GM23248 (cell line): ENCODE measurements around the gene NALCN. TPM values are rescaled to one million over a fixed set of nuclear protein-coding genes. Genes with fewer than 3 reads are reported as not detected.
"Not testable (repeated sequence)": the region's sequence is repeated elsewhere in the genome, so short reads cannot be mapped to it uniquely, and the experiment has no call there.

ENCODE experiments used
- DNase-seq: peaks from one replicate; pipeline ENCODE4 v3.0.0-alpha.2; 2015
- H2AFZ ChIP-seq: fragments of 200-600 bp; sonication (generic); 2 replicates; pipeline ENCODE4 v1.6.1; 2016; ENCODE audit warnings: antibody characterized with exemption
- H3F3A ChIP-seq: fragments of 200-600 bp; sonication (generic); 2 replicates; pipeline ENCODE4 v1.6.1; 2016; ENCODE audit warnings: mild to moderate bottlenecking, antibody characterized with exemption, mixed run types; ENCODE audit not compliant: insufficient read depth
- H3K27ac ChIP-seq: fragments of 200-600 bp; sonication (generic); 2 replicates; pipeline ENCODE4 v1.5.1; 2016; ENCODE audit warnings: mild to moderate bottlenecking
- H3K27me3 ChIP-seq: fragments of 200-600 bp; sonication (generic); replicated peaks from 2 replicates; pipeline ENCODE4 v1.6.1; 2016; ENCODE audit warnings: mild to moderate bottlenecking; ENCODE audit not compliant: insufficient read depth
- H3K36me3 ChIP-seq: fragments of 200-600 bp; sonication (generic); 2 replicates; pipeline ENCODE4 v1.6.1; 2016; ENCODE audit warnings: low read depth, mild to moderate bottlenecking
- H3K4me1 ChIP-seq: fragments of 200-600 bp; sonication (generic); 2 replicates; pipeline ENCODE4 v1.6.1; 2016; ENCODE audit warnings: mild to moderate bottlenecking; ENCODE audit not compliant: insufficient read depth
- H3K4me2 ChIP-seq: fragments of 200-600 bp; sonication (generic); one replicate; pipeline ENCODE4 v1.6.1; 2016; ENCODE audit warnings: mild to moderate bottlenecking; ENCODE audit not compliant: unreplicated experiment
- H3K4me3 ChIP-seq: fragments of 200-600 bp; sonication (generic); 2 replicates; pipeline ENCODE4 v1.5.1; 2016; ENCODE audit warnings: mild to moderate bottlenecking
- H3K79me2 ChIP-seq: fragments of 200-600 bp; sonication (generic); 2 replicates; pipeline ENCODE4 v1.6.1; 2016; ENCODE audit warnings: mild to moderate bottlenecking; ENCODE audit not compliant: insufficient read depth
- H3K9ac ChIP-seq: fragments of 200-600 bp; sonication (generic); 2 replicates; pipeline ENCODE4 v1.6.1; 2016; ENCODE audit warnings: mild to moderate bottlenecking
- H3K9me2 ChIP-seq: fragments of 200-600 bp; sonication (generic); 2 replicates; pipeline ENCODE4 v1.6.1; 2016; ENCODE audit warnings: mixed run types, mild to moderate bottlenecking, moderate library complexity; ENCODE audit not compliant: insufficient read depth
- H3K9me3 ChIP-seq: fragments of 200-600 bp; sonication (generic); one replicate; pipeline ENCODE4 v1.6.1; 2017; ENCODE audit warnings: low read depth
- H4K20me1 ChIP-seq: fragments of 200-600 bp; sonication (generic); 2 replicates; pipeline ENCODE4 v1.6.0; 2016; ENCODE audit not compliant: insufficient read depth
- EZH2 ChIP-seq: fragments of 200-600 bp; sonication (generic); IDR thresholded peaks from 2 replicates; pipeline ENCODE4 v1.6.1; 2018; ENCODE audit warnings: antibody characterized with exemption, mild to moderate bottlenecking; ENCODE audit not compliant: insufficient read depth, poor library complexity, severe bottlenecking
- EZH2phosphoT487 ChIP-seq: fragments of 200-600 bp; sonication (generic); IDR thresholded peaks from 2 replicates; pipeline ENCODE4 v1.6.1; 2018; ENCODE audit warnings: antibody characterized with exemption, moderate library complexity, mild to moderate bottlenecking, low read depth; ENCODE audit not compliant: insufficient read depth
- WGBS, 2 experiments: methylation state at CpG; one replicate each; pipeline ENCODE4 v1.1.6; 2015 to 2017; ENCODE audit warnings: low lambda C conversion rate in 2 of 2, low coverage in 1 of 2; ENCODE audit errors: missing lambda C conversion rate in 2 of 2; 5-methylcytosine and 5-hydroxymethylcytosine counted together
- in situ Hi-C: fragments of 300-500 bp; cut with MboI; formaldehyde crosslinking; loops from 2 replicates; pipeline ENCODE4 v1.15.0; 2020
- polyA plus RNA-seq: library from polyadenylated mRNA; unstranded; fragments of >200 nt; fragmentation: Nextera tagmentation; extraction: Ambion mirVana; gene quantifications from 2 replicates; pipeline ENCODE4 v1.2.1, GENCODE V29; 2016
- total RNA-seq: library from RNA; depleted of rRNA; stranded (reverse); fragments of >200 nt; shearing (Covaris generic); gene quantifications from 2 replicates; pipeline ENCODE4 v1.2.3, GENCODE V29; 2014

The NALCN gene
- total and polyA plus RNA-seq, 2 experiments from 2014 or later = 3.1 to 3.6 TPM

GRCh38 chr13:101325423-101325822 is 90.9 kb downstream of the NALCN start:
- Histone ChIP-seq H2AFZ (no peak overlapping the region), H3K9me3 (no peaks in the 10 kb centered on the region), H3K4me2 (no peak overlapping the region), H3K4me1 (no peaks in the 10 kb centered on the region), H3K79me2 (no peaks in the 10 kb centered on the region), H3K36me3 (no peaks in the 10 kb centered on the region), H3K9me2 (no peaks in the 10 kb centered on the region), H4K20me1 (no peaks in the 10 kb centered on the region), H3K4me3 (no peak overlapping the region), H3K27ac (no peak overlapping the region), H3K9ac (no peak overlapping the region), H3F3A (no peaks in the 10 kb centered on the region), H3K27me3 (no peaks in the 10 kb centered on the region)
- DNase-seq = no peak
- 56 to 57% methylated on average over 3 of the region's 3 CpGs for WGBS, 2 experiments
- in situ Hi-C loops = no loop called here
- TF ChIP-seq EZH2 = no peak
- TF ChIP-seq EZH2phosphoT487 = no peak

- no peaks in the 10 kb centered on the region for H3K79me2 ChIP-seq
- no peaks in the 10 kb centered on the region for H3K4me1 ChIP-seq
- no peaks in the 10 kb centered on the region for H4K20me1 ChIP-seq
- H3K27ac ChIP-seq = no peak overlapping the region
- H3K36me3 ChIP-seq = no peaks in the 10 kb centered on the region
- H2AFZ ChIP-seq = no peak overlapping the region
- no peak overlapping the region for H3K4me3 ChIP-seq
- TF ChIP-seq EZH2phosphoT487 = no peak
- TF ChIP-seq EZH2 = no peak
- in situ Hi-C loops = no loop called here
- H3F3A ChIP-seq = no peaks in the 10 kb centered on the region
- no peak for DNase-seq
- no peak overlapping the region for H3K9ac ChIP-seq
- H3K27me3 ChIP-seq = no peaks in the 10 kb centered on the region
- H3K9me2 ChIP-seq = no peaks in the 10 kb centered on the region
- no peaks in the 10 kb centered on the region for H3K9me3 ChIP-seq
- no peak overlapping the region for H3K4me2 ChIP-seq
These were observed 92.7 kb downstream of the NALCN start for GRCh38 chr13:101323601-101324000.

DNA sequence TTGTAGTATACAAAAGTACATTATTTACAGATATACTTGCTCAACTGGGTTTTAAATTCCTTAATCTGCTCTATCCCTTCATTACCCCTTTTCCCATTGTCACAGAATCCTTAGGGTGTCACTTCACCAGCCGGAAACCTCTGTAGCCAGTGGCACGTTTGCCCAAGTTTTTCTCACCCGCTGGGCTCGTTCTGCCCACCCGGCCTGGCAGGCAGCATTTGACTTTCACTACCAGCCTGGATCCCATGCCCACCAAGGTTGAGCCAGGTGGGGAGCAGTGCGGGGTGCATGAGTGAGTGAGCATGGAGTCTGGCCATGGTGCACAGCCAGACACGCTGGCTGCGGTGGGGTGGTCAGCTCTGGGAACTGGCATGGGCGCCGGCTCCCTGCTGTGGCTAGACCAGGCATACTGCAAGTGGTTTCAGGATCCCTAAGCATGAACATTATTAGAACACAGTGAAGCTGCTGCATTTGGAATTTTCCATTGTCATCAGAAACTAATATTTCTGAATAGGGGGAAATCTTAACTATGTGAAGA is 98.3 kb downstream of the NALCN start:
- H3K9me3 ChIP-seq = no peaks in the 10 kb centered on the region
- H4K20me1 ChIP-seq = no peaks in the 10 kb centered on the region
- H3K4me2 ChIP-seq = no peak overlapping the region
- no peak overlapping the region for H3K9ac ChIP-seq
- H3K27me3 ChIP-seq = no peaks in the 10 kb centered on the region
- no peaks in the 10 kb centered on the region for H3K9me2 ChIP-seq
- no peaks in the 10 kb centered on the region for H3K36me3 ChIP-seq
- H3F3A ChIP-seq = no peaks in the 10 kb centered on the region
- TF ChIP-seq EZH2 = no peak
- no peak for TF ChIP-seq EZH2phosphoT487
- no peaks in the 10 kb centered on the region for H3K79me2 ChIP-seq
- H3K27ac ChIP-seq = no peak overlapping the region
- H2AFZ ChIP-seq = no peak overlapping the region
- DNase-seq = no peak
- no peaks in the 10 kb centered on the region for H3K4me1 ChIP-seq
- H3K4me3 ChIP-seq = no peak overlapping the region
- 73 to 83% methylated on average over 9 to 10 of the region's 10 CpGs for WGBS, 2 experiments
- in situ Hi-C loops = no loop called here

DNA sequence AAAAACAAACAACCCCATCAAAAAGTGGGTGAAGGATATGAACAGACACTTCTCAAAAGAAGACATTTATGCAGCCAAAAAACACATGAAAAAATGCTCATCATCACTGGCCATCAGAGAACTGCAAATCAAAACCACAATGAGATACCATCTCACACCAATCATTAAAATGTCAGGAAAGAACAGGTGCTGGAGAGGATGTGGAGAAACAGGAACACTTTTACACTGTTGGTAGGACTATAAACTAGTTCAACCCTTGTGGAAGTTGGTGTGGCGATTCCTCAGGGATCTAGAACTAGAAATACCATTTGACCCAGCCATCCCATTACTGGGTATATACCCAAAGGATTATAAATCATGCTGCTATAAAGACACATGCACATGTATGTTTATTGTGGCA is 102.8 kb downstream of the NALCN start:
- H3K27ac ChIP-seq, H3K9me3 ChIP-seq, H3K36me3 ChIP-seq, H3K79me2 ChIP-seq, H3K4me3 ChIP-seq, H3K9ac ChIP-seq, H3K27me3 ChIP-seq, H3K9me2 ChIP-seq, H2AFZ ChIP-seq, H4K20me1 ChIP-seq, in situ Hi-C loops, DNase-seq, H3K4me2 ChIP-seq: not testable (repeated sequence)
- H3K4me1 ChIP-seq = peaks cover 17% of the 10 kb centered on the region
- 72 to 86% methylated on average over 1 of the region's 1 CpG for WGBS, 2 experiments
- H3F3A ChIP-seq = peaks cover 23% of the 10 kb centered on the region

DNA sequence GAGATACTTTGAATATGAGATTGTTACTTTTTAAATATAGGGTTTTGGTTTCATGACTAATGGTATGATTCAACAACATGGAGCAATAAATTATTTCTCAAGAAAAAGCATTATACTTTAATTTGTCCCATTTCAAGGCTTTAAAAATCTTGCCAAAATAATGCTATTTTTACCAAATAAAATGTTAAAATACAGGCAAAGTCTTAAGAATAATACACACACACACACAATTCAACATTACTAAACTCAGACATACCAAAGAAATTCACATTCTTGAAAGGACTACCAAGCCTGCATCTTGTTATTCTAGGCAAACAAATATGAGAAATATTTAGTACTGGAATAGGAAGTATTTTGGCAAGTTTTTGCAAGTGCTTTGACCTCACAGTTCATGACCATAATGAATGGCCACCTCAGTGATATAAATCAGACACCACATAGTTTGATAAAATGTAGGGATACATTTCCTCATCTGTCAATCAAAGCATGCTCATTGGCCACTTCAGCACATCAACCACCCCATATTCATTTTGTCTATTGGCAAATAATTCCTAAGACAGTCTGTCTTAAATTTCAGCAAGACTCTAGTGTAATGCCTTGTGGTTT is 107.2 kb downstream of the NALCN start:
- Histone ChIP-seq H4K20me1 (no peaks in the 10 kb centered on the region), H3K9ac (no peak overlapping the region), H2AFZ (no peak overlapping the region), H3K4me2 (peak overlapping the region; percentile 74), H3K9me3 (no peaks in the 10 kb centered on the region), H3K79me2 (no peaks in the 10 kb centered on the region), H3K9me2 (no peaks in the 10 kb centered on the region), H3K4me1 (peaks cover 39% of the 10 kb centered on the region), H3K27ac (peak overlapping the region; percentile 66), H3K4me3 (no peak overlapping the region), H3K27me3 (no peaks in the 10 kb centered on the region), H3F3A (peaks cover 52% of the 10 kb centered on the region), H3K36me3 (no peaks in the 10 kb centered on the region)
- TF ChIP-seq EZH2phosphoT487 (no peak), EZH2 (no peak)
- DNase-seq = peak; percentile 66
- in situ Hi-C loops = no loop called here
